ENCODE measurements around the gene HINT3.
A peak's percentile ranks its signal among the peaks of the same experiment; 100 is the strongest.
"Not testable (repeated sequence)": the region's sequence is repeated elsewhere in the genome, so short reads cannot be mapped to it uniquely, and the experiment has no call there.

Gene HINT3

GRCh38 chr6:125940247-125941041 is 16.1 kb upstream of the HINT3 start:
- no peak for DNase-seq

GRCh38 chr6:125942672-125943527 is 13.7 kb upstream of the HINT3 start:
- DNase-seq = no peak

- DNase-seq = no peak
Observed at GRCh38 chr6:125943528-125944433, 12.8 kb upstream of the HINT3 start.

GRCh38 chr6:125944434-125944816 is 12.1 kb upstream of the HINT3 start:
- DNase-seq = peak; percentile 68

- DNase-seq = no peak
Observed at GRCh38 chr6:125944896-125945295, 11.7 kb upstream of the HINT3 start.

- DNase-seq = no peak
Observed at GRCh38 chr6:125945378-125946141, 11.0 kb upstream of the HINT3 start.

- no peak for DNase-seq
Observed at GRCh38 chr6:125947615-125948014, 9.0 kb upstream of the HINT3 start.

GRCh38 chr6:125948455-125948854 is 8.1 kb upstream of the HINT3 start:
- no peak for DNase-seq

- no peak for DNase-seq
Observed at GRCh38 chr6:125949069-125949468, 7.5 kb upstream of the HINT3 start.

- no peak for DNase-seq
Observed at GRCh38 chr6:125950293-125950692, 6.3 kb upstream of the HINT3 start.

- not testable (repeated sequence) for DNase-seq
Observed at GRCh38 chr6:125950716-125951115, 5.9 kb upstream of the HINT3 start.

- no peak for DNase-seq
Observed at GRCh38 chr6:125951323-125951722, 5.2 kb upstream of the HINT3 start.

- no peak for DNase-seq
Observed at GRCh38 chr6:125952764-125953501, 3.6 kb upstream of the HINT3 start.

- DNase-seq = no peak
Observed at GRCh38 chr6:125953502-125953875, 3.1 kb upstream of the HINT3 start.

- no peak for DNase-seq
Observed at GRCh38 chr6:125954735-125955339, 1.7 kb upstream of the HINT3 start.

- no peak for DNase-seq
Observed at GRCh38 chr6:125955973-125956372, 597 bp upstream of the HINT3 start.

GRCh38 chr6:125957391-125957693 is 772 bp downstream of the HINT3 start:
- DNase-seq = no peak

- DNase-seq = no peak
Observed at GRCh38 chr6:125957845-125958244, 1.3 kb downstream of the HINT3 start.

- DNase-seq = no peak
Observed at GRCh38 chr6:125959041-125959440, 2.5 kb downstream of the HINT3 start.

GRCh38 chr6:125961117-125961516 is 4.5 kb downstream of the HINT3 start:
- DNase-seq = no peak

GRCh38 chr6:125962900-125963497 is 6.4 kb downstream of the HINT3 start:
- no peak for DNase-seq

Measured in DMS153 (cell line).